ENCODE measurements around the gene TMEM229B.

DNA sequence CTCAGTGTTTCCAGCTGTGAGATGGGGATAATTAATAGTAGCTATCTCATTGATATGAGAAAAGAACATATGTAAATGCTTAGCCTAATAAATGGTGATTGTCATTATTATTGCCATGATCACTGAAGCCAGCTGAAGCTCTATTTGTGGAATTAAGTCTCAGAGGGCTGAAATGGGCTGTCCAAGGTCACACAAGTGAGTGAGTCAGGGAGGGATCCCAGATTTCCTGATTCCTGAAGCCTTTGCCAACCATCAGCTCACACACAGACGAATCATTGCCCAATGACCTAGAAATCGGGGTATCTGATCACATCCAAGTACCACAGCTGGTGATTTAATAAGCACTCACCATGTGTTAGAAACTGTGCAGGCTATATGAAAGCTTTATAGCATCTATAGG is 21.6 kb upstream of the TMEM229B start:
- TF ChIP-seq CTCF (IDR thresholded peaks at IDR 0.05) (no peak), ZFX (IDR thresholded peaks at IDR 0.05; ENCODE audit: borderline replicate concordance) (no peak)

All from 22Rv1 (cell line).